Neural cell (in vitro differentiated cells): ENCODE results near the gene ITGA3. TPM values are rescaled to one million over a fixed set of nuclear protein-coding genes. Genes with fewer than 3 reads are reported as not detected.
"Not testable (repeated sequence)": the region's sequence is repeated elsewhere in the genome, so short reads cannot be mapped to it uniquely, and the experiment has no call there.

Experiments used
- H2AFZ ChIP-seq: fragments of 200-600, 300-800 bp; sonication (generic), shearing (Covaris generic); 2 replicates; pipeline ENCODE4 v1.6.0; 2014; ENCODE audit warnings: low read depth, mild to moderate bottlenecking, antibody characterized with exemption, low read length, moderate library complexity
- H3F3A ChIP-seq: fragments of 200-600 bp; shearing (Covaris generic); 2 replicates; pipeline ENCODE4 v1.6.1; 2016; ENCODE audit warnings: mild to moderate bottlenecking, moderate library complexity, mixed read lengths, antibody characterized with exemption, low read length; ENCODE audit not compliant: insufficient read depth, poor library complexity, severe bottlenecking
- H3K27ac ChIP-seq: fragments of 200-600, 300-800 bp; sonication (generic), shearing (Covaris generic); 2 replicates; pipeline ENCODE4 v1.5.1; 2014; ENCODE audit warnings: mild to moderate bottlenecking, low read length, moderate library complexity
- H3K27me3 ChIP-seq: fragments of 300-800, 200-600 bp; sonication (generic), shearing (Covaris generic); 2 replicates; pipeline ENCODE4 v1.6.0; 2014; ENCODE audit warnings: mild to moderate bottlenecking, low read depth, low read length, moderate library complexity; ENCODE audit not compliant: insufficient read depth
- H3K36me3 ChIP-seq: fragments of 300-800, 200-600 bp; sonication (generic), shearing (Covaris generic); 2 replicates; pipeline ENCODE4 v1.5.1; 2014; ENCODE audit warnings: mild to moderate bottlenecking, antibody characterized with exemption, low read length, moderate library complexity; ENCODE audit not compliant: insufficient read depth
- H3K4me2 ChIP-seq: fragments of 300-800, 200-600 bp; sonication (generic), shearing (Covaris generic); 2 replicates; pipeline ENCODE4 v1.6.0; 2014; ENCODE audit warnings: mild to moderate bottlenecking, low read length
- H3K4me3 ChIP-seq: fragments of 300-800, 200-600 bp; sonication (generic), shearing (Covaris generic); 2 replicates; pipeline ENCODE4 v1.5.1; 2014; ENCODE audit warnings: mild to moderate bottlenecking, low read length, moderate library complexity
- H3K79me2 ChIP-seq: fragments of 200-600 bp; shearing (Covaris generic); replicated peaks from 2 replicates; pipeline ENCODE4 v1.6.0; 2014; ENCODE audit warnings: mild to moderate bottlenecking, low read length, moderate library complexity; ENCODE audit not compliant: insufficient read depth
- H3K9ac ChIP-seq: fragments of 300-800, 200-600 bp; sonication (generic), shearing (Covaris generic); 2 replicates; pipeline ENCODE4 v1.6.1; 2016; ENCODE audit warnings: mild to moderate bottlenecking, low read length, mixed read lengths
- H3K9me2 ChIP-seq: fragments of 200-600 bp; shearing (Covaris generic); 2 replicates; pipeline ENCODE4 v1.6.1; 2016; ENCODE audit warnings: mild to moderate bottlenecking, low read length, mixed read lengths; ENCODE audit not compliant: insufficient read depth
- H3K9me3 ChIP-seq: fragments of 200-600, 300-800 bp; sonication (generic), shearing (Covaris generic); 2 replicates; pipeline ENCODE4 v1.6.1; 2016; ENCODE audit warnings: mild to moderate bottlenecking, mixed run types, low read length, moderate library complexity, mixed read lengths
- H4K20me1 ChIP-seq: fragments of 200-600 bp; shearing (Covaris generic); 2 replicates; pipeline ENCODE4 v1.6.1; 2016; ENCODE audit warnings: mild to moderate bottlenecking, mixed run types; ENCODE audit not compliant: insufficient read depth
- EP300 ChIP-seq: fragments of 450-650 bp; conservative IDR thresholded peaks from 2 replicates; pipeline ENCODE4 v1.6.1; 2014; ENCODE audit warnings: antibody characterized with exemption, mild to moderate bottlenecking, moderate library complexity; ENCODE audit not compliant: poor library complexity, severe bottlenecking
- EZH2 ChIP-seq: fragments of 200-600, 300-800 bp; shearing (Covaris generic), sonication (generic); IDR thresholded peaks from 2 replicates; pipeline ENCODE4 v1.6.1; 2014; ENCODE audit warnings: antibody characterized with exemption, low read length, borderline replicate concordance, mild to moderate bottlenecking; ENCODE audit not compliant: insufficient read depth, poor library complexity, severe bottlenecking
- MXI1 ChIP-seq: fragments of 450-650 bp; conservative IDR thresholded peaks from 2 replicates; pipeline ENCODE4 v1.6.1; 2014; ENCODE audit warnings: antibody characterized with exemption, mild to moderate bottlenecking; ENCODE audit not compliant: poor library complexity, severe bottlenecking
- POLR2AphosphoS5 ChIP-seq: IDR thresholded peaks from 2 replicates; pipeline ENCODE4 v1.6.1; 2012
- RAD21 ChIP-seq: fragments of 450-650 bp; conservative IDR thresholded peaks from 2 replicates; pipeline ENCODE4 v1.6.1; 2014; ENCODE audit warnings: antibody characterized with exemption, mild to moderate bottlenecking, moderate library complexity
- REST ChIP-seq: IDR thresholded peaks from 2 replicates; pipeline ENCODE4 v1.6.1; 2012; ENCODE audit warnings: borderline replicate concordance
- SMC3 ChIP-seq: fragments of 450-650 bp; conservative IDR thresholded peaks from 2 replicates; pipeline ENCODE4 v1.6.1; 2014; ENCODE audit warnings: antibody characterized with exemption, mild to moderate bottlenecking, moderate library complexity; ENCODE audit not compliant: poor library complexity
- TAF1 ChIP-seq: IDR thresholded peaks from 2 replicates; pipeline ENCODE4 v1.6.1; 2012; ENCODE audit warnings: low read depth
- polyA plus RNA-seq: library from polyadenylated mRNA; depleted of rRNA; stranded (reverse); fragments of >200 nt; gene quantifications from 2 replicates; pipeline ENCODE4 v1.2.3, GENCODE V29; 2014
- TF ChIP-seq, protein P1 (sequence below): fragments of 450-650 bp; IDR thresholded peaks from 2 replicates; pipeline ENCODE4 v1.5.1; 2014; ENCODE audit warnings: antibody characterized with exemption, mild to moderate bottlenecking, moderate library complexity; ENCODE audit not compliant: poor library complexity, severe bottlenecking

ITGA3 gene
- polyA plus RNA-seq, 1 donor from 2014 or later: 33.0 TPM

DNA sequence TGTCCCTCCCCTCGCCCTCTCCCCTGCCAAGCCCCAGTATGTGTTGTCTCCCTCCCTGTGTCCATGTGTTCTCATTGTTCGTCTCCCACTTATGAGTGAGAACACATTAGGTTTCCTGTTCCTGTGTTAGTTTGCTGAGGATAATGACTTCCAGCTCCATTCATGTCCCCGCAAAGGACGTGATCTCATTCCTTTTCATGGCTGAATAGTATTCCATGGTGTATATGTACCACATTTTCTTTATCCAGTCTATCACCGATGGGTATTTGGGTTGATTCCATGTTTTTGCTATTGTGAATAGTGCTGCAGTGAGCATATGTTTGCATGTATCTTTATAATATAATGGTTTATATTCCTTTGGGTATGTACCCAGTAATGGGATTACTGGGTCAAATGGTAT lies 15.4 kb upstream of the ITGA3 start:
- H3K27me3 ChIP-seq, H3K79me2 ChIP-seq, H2AFZ ChIP-seq, H3K36me3 ChIP-seq, H3K9me3 ChIP-seq, H3K4me2 ChIP-seq, H3K27ac ChIP-seq, H4K20me1 ChIP-seq, H3F3A ChIP-seq, H3K9ac ChIP-seq, H3K4me3 ChIP-seq, H3K9me2 ChIP-seq: not testable (repeated sequence)

- no peaks in the 10 kb centered on the region for H3K36me3 ChIP-seq
- H3K9ac ChIP-seq: no peak overlapping the region
- no peaks in the 10 kb centered on the region for H3K9me3 ChIP-seq
- H3K79me2 ChIP-seq: no peaks in the 10 kb centered on the region
- H3K27me3 ChIP-seq: no peaks in the 10 kb centered on the region
- H4K20me1 ChIP-seq: no peaks in the 10 kb centered on the region
- H3K4me2 ChIP-seq: no peak overlapping the region
- TF ChIP-seq SMC3: no peak
- no peak for TF ChIP-seq MXI1
- TF ChIP-seq REST: no peak
- no peak for TF ChIP-seq EP300
- TF ChIP-seq RAD21: no peak
- no peak for TF ChIP-seq TAF1
- no peak for TF ChIP-seq EZH2
- TF ChIP-seq, protein P1, sequence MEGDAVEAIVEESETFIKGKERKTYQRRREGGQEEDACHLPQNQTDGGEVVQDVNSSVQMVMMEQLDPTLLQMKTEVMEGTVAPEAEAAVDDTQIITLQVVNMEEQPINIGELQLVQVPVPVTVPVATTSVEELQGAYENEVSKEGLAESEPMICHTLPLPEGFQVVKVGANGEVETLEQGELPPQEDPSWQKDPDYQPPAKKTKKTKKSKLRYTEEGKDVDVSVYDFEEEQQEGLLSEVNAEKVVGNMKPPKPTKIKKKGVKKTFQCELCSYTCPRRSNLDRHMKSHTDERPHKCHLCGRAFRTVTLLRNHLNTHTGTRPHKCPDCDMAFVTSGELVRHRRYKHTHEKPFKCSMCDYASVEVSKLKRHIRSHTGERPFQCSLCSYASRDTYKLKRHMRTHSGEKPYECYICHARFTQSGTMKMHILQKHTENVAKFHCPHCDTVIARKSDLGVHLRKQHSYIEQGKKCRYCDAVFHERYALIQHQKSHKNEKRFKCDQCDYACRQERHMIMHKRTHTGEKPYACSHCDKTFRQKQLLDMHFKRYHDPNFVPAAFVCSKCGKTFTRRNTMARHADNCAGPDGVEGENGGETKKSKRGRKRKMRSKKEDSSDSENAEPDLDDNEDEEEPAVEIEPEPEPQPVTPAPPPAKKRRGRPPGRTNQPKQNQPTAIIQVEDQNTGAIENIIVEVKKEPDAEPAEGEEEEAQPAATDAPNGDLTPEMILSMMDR: no peak
- TF ChIP-seq POLR2AphosphoS5: no peak
- no peaks in the 10 kb centered on the region for H3F3A ChIP-seq
- no peak overlapping the region for H2AFZ ChIP-seq
- no peak overlapping the region for H3K4me3 ChIP-seq
- H3K9me2 ChIP-seq: no peaks in the 10 kb centered on the region
- no peak overlapping the region for H3K27ac ChIP-seq
These were observed 13.7 kb upstream of the ITGA3 start for GRCh38 chr17:50042211-50042610.
